ENCODE results near the gene PPIL6.

The PPIL6 gene

DNA sequence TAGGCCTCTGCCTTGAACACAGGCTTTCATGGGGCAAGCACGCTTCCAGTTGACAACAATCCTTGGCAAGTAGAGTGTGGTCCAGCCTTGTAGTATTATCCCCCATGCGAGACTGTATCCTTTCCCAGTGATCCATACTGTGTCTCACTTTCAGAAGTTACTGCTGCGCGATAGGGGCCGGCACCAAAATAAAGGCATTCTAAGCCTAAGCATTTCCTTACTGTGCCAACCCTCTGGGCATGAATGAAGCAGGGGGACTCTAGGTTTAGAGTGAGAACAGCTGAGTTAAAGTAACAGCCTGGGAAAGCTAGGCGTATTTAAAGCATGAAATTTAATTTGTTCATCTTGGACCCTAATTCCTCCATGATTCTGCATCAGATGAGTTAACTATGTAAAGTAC lies 97.5 kb downstream of the PPIL6 start:
- Histone ChIP-seq H3K27ac (no peak overlapping the region), H3K4me3 (no peak overlapping the region)
- no peak for TF ChIP-seq CTCF (IDR thresholded peaks at IDR 0.05)
- no peak for DNase-seq (ENCODE audit: low spot score)

- Histone ChIP-seq H3K27ac (no peak overlapping the region), H3K4me3 (no peak overlapping the region)
- DNase-seq (ENCODE audit: low spot score), result no peak
- no peak for TF ChIP-seq CTCF (IDR thresholded peaks at IDR 0.05)
Observed at GRCh38 chr6:109342506-109342905, 97.9 kb downstream of the PPIL6 start.

DNA sequence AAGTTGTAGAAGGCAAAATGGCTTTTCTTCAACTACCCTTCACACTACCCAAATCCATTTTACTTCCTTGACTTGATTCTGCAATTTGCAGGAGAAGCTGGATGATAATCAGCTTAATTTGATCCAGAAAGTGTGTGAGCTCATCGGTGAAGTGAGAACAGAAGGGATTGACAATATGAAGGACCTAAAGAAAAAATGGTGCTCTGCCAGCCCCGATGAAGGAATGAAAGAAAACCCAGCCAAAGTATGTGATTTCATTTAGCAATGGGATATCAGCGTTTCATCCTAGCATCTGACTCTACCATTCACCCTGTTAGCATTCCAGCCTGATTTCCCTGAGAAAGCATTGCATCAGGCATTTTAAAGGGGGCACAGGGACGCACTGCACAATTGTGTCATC lies 99.6 kb downstream of the PPIL6 start:
- TF ChIP-seq CTCF (IDR thresholded peaks at IDR 0.05), result no peak
- no peak for DNase-seq (ENCODE audit: low spot score)
- H3K27ac ChIP-seq, result no peak overlapping the region
- no peak overlapping the region for H3K4me3 ChIP-seq
